ENCODE results near the gene TGFB1. TPM values are rescaled to one million over a fixed set of nuclear protein-coding genes. Genes with fewer than 3 reads are reported as not detected.

TGFB1 gene
- total RNA-seq, 1 donor = 76.2 TPM

DNA sequence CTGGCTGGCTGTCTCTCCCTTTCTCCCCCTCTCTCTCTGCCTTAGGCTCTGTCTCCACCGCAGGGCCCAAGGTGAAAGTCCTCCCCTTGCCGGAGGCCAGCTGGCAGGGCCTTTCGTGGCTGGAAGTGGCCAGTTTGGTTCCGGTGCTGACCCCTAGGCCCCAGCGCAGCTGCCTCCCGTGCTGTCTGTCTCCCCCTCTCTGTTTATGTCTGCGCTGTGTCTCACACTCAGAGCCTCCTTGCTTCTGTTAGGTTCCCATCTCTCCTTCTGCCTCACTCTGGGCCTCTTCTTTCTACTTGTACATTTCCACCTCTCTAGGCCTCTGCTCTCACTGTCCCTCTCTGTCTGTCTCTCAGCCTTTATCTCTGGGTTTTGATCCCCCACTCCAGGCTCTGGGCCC, 30.7 kb downstream of the TGFB1 start:
- DNase-seq (ENCODE audit: low read depth in 2 of 3, low spot score in 2 of 3) = no peak

DNA sequence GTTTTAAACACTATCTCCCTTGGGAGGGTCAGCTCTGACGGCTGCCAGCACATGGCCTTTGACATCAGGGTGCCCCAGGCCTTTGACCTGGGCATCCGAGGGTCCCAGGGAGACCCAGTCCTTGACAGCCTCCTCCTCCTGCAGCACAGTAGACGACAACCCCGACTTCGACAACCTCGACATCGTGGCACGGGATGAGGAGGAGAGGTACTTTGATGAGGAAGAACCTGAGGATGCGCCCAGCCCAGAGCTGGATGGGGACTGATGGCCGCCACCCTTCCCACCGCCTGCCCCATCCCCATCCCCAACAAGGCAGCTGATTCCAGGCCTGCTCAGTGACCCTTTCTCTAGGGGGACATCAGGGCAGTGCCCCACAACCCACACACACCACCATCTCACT, 31.3 kb downstream of the TGFB1 start:
- no peak for DNase-seq (ENCODE audit: low read depth in 2 of 3, low spot score in 2 of 3)

DNA sequence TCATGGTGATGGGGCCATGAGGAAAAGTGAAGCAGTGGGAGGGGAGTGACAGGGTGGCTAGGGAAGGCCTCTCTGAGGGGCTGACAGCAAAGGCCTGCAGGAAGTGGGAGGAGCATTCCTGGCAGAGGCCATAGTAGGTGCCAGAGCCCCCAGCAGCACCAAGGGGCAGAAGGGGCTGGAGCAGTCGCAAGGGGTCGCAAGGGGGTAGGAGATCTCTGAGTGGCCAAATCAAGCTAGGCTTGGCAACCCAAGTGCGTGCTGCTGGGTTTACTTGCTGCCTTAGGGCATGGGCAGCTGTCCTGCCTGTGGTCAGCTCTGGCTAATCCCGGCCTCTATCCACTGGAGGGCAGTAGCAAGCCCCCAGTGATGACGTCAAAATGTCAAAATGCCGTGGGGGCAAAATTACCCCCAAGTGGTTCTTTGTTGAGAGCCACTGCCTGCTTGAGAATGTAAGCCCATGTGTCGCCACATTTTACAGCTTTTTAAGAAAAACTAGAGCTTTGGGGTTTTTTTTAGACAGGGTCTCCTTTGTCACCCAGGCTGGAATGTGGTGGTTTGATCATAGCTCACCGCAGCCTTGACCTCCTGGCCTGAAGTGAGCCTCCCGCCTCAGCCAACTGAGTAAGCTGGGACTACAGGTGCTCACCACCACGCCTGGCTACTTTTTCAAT, 32.0 kb downstream of the TGFB1 start:
- DNase-seq (ENCODE audit: low read depth in 2 of 3, low spot score in 2 of 3) = no peak

DNA sequence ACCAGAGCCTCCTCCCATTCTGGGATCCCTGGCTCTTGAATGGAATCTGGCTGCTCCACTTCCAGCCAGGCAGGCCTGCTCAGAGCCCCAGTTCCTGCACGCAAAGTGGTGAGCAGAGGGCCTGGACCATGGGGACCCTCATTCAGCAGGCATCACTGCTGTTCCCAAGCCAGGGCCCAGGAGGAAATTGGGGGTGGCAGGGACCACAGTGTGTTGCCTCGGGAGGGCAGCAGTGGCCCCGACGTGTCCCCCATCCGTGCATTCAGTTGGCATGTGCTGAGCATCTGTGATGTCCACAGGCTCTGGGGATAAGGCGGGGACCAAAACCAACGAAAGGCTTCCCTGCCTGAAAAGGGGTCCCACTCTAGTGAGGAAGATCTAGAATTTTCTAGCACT, 32.5 kb downstream of the TGFB1 start:
- DNase-seq (ENCODE audit: low read depth in 2 of 3, low spot score in 2 of 3) = no peak

DNA sequence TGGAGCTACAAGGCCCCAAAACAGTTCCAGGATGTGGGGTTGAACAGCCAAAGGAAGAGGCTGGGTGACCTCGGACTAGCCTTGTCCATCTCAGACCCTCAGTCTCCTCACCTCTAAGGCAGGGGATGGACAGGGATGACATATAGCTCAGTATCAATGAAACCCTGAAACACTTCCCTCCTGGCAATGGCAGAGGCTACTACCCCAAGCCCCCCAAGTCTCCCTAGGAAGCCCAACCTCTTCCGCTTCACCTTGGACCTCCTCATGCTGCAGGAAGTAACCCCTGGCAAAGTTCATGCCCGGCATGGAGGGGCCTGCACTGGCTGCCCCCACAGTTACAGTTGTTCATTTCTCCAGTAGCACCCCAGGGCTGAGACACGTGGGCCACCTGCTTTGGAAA, 33.2 kb downstream of the TGFB1 start:
- no peak for DNase-seq (ENCODE audit: low read depth in 2 of 3, low spot score in 2 of 3)

DNA sequence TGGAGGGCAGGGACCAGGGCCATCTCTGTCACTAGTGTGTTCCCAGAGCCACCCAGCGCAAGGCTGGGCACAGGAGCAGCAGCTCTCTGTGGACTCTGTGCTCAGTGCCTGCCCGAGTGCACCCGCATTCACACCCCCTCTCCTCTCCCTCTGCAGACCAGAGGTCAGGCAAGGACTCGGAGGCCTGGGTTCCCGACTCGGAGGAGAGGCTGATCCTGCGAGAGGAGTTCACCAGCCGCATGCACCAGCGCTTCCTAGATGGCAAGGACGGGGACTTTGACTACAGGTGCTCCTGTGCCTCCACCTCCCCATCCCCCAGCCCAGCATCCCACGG, 33.6 kb downstream of the TGFB1 start:
- DNase-seq (ENCODE audit: low read depth in 2 of 3, low spot score in 2 of 3) = no peak

DNA sequence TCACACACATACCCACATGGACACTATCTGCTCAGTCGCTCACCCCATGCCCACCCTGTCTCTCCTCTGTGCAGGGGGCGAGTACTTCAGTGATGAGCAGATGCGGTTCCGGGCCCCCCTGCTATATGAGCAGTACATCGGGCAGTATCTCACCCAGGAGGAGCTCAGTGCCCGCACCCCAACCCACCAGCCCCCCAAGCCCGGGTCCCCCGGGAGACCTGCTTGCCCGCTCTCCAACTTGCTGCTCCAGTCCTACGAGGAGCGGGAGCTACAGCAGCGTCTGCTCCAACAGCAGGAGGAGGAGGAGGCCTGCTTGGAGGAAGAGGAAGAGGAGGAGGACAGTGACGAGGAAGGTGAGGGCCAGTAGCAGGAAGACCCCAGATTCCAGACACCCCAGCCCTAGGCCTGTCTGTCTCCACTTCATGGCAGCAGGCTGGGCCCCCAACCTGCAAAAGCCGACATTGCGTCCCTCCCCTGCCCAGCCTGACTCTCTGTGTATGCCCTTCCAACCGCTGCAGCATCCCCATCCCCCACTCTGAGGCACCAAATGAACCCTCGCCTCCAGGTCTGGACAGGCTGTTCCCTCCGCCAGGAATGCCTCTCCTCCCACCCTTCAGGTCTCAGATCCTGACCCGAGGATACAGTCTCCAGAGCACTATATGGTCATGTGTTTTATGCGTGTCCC, 34.1 kb downstream of the TGFB1 start:
- DNase-seq (ENCODE audit: low read depth in 2 of 3, low spot score in 2 of 3) = no peak

DNA sequence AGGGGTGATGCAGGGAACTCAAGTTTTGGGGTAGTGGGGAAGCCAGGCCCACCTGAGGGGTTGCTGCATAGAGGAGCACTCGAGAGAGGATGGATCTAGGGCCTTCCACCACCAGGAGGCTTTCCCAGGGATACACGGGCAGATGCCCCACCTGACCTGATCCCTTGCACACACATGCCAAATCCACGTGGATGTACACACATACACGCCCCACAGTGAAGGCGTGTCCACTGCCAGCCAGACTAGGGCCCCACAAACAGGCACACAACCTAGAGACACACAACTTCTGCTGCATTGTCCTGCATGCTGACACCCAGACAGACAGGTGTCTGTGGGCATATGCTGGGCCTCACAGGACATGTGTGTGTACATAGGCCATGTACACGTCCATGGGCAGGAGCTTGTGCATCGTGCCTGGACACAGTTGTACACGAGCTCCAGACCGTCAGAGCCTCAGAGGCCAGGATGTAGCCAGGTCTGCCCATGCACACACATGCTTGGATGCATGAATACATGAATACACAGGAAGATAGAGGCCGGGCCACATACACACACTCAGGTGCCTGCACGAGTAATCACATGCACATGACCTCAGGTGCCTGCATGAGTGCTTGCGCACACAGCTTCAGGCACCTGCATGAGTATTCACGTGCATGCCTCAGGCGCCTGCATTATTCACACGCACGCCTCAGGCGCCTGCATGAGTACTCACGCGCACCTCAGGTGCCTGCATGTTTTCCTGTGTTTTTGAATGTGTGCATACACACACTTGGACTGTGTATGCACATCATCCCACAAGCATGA, 34.8 kb downstream of the TGFB1 start:
- DNase-seq (ENCODE audit: low read depth in 2 of 3, low spot score in 2 of 3) = no peak

DNA sequence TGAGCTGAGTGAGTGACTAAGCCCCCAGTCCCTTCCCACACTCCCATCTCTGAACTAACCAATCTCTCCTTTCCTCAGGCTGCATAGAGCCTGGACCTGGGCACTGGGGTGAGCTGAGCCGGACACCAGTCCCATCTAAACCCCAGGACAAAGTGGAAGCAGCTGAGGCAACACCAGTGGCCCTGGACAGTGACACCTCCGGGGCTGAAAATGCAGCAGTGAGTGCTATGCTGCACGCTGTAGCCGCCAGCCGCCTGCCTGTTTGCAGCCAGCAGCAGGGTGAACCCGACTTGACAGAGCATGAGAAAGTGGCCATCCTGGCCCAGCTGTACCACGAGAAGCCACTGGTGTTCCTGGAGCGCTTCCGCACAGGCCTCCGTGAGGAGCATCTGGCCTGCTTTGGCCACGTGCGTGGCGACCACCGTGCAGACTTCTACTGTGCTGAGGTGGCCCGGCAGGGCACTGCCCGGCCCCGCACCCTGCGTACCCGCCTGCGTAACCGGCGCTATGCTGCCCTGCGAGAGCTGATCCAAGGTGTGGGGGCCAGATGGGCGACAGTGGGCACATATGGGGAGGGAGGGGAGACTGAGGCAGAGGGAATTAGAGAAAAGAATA, 37.3 kb downstream of the TGFB1 start:
- DNase-seq (ENCODE audit: low read depth in 2 of 3, low spot score in 2 of 3) = no peak

DNA sequence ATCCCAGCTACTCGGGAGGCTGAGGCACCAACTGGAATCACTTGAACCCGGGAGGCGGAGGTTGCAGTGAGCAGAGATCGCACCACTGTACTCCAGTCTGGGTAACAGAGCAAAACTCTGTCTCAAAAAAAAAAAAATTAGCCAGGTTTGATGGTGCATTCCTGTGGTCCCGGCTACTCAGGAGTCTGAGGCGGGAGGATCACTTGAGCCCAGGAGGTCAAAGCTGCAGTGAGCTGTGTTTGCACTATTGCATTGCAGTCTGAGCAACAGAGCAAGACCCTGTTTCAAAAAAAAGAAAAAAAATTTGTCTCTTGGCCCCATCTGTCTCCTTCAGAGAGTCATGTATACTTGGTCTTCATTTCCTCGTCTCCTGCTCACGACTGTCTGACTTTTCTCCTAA, 42.1 kb downstream of the TGFB1 start:
- DNase-seq (ENCODE audit: low read depth in 2 of 3, low spot score in 2 of 3) = no peak

DNA sequence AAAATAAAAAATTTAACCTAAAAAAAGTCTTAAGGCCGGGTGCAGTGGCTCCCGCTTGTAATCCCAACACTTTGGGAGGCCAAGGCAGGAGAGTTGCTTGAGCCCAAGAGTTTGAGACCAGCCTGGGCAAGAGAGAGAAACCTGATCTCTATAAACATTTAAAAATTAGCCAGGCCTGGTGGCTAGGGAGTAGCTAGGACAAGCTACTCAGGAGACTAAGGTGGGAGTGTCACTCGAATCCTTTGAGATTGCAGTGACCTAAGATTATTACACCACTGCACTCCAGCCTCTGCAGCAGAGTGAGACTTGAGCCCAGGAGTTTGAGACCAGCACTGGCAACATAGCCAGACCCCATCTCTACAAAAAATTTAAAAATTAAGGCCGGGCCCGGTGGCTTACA, 42.6 kb downstream of the TGFB1 start:
- no peak for DNase-seq (ENCODE audit: low read depth in 2 of 3, low spot score in 2 of 3)

DNA sequence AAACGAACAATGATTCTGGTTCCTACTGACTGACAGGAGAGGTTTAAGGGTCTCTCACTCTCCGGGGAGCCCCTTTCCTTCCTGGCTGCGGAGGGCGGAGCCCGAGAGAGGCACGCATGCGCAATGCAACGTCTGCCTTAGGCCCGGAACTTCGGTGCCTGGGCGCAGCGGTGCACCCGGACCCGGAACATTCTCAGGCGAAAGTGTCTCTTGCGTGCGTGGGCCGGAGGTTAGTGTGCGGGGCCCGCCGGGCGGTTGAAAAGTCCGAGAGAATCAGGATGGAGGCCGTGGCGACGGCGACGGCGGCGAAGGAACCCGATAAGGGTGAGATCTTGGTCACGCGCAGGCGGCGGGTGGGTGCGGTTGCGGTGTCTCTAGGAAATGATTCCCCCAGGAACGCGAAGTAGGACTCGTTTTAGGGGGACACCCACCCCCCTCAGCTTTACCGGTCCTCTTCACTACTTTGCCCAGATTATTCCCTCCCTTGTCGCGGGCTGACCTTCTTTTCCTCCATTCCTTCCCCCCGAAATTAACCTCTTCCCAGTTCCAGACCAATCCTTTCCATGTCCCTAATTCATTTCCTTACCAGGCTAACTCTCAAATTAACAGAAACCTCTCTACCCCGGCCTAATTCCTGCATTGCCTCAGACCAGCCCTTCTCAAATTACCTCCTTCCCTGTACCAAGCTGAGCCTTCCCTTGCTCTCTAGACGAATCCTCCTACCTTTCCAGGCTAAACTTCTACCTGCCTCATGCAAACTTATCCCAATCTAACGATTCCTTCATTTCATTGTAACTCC, 43.5 kb downstream of the TGFB1 start, which contains the start of gene CCDC97:
Gene CCDC97, plus strand, starts transcription at position 140 of the 799 bp plus-strand sequence. Its CDS starts 139 bp downstream, at position 279.
- peak; percentile 87 to 93 (median 91) for DNase-seq (ENCODE audit: low read depth in 2 of 3, low spot score in 2 of 3)

DNA sequence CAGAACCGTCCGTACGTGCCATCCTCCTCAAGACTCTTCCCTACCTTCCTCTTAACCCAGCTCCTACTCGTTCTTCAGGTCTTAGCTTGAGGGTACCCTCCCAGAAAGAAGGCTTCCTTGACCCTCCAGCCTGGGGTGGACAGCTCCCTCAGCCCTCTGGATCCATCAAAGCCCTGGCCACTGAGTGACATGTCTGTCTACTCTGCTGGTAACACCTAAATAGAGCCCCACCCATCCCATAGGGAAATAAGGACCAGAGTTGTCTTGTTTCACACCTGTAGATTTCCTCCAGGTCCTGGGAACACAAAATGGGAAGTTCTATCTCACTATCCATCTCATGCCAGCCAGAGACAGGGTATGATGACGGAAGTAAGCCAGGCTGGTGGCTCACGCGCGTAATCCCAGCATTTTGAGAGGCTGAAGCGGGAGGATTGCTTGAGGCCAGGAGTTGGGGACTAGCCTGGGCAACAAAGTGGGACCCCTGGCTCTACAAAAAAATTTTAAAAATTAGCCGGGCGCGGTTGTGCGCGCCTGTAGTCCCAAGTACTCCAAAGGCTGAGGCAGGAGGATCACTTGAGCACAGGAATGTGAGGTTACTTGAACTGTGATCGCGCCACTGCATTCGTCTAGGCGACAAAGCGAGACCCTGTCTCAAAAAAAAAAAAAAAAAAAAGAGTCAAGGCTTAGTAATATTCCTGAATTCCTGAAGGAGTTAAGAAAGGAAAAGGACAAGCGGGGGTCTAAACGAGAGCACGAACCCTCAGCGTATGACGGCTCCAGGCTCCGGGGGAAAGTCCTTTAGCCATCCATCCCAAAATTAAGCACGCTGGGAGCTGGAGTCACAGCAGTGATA, 44.3 kb downstream of the TGFB1 start:
- no peak for DNase-seq (ENCODE audit: low read depth in 2 of 3, low spot score in 2 of 3)

DNA sequence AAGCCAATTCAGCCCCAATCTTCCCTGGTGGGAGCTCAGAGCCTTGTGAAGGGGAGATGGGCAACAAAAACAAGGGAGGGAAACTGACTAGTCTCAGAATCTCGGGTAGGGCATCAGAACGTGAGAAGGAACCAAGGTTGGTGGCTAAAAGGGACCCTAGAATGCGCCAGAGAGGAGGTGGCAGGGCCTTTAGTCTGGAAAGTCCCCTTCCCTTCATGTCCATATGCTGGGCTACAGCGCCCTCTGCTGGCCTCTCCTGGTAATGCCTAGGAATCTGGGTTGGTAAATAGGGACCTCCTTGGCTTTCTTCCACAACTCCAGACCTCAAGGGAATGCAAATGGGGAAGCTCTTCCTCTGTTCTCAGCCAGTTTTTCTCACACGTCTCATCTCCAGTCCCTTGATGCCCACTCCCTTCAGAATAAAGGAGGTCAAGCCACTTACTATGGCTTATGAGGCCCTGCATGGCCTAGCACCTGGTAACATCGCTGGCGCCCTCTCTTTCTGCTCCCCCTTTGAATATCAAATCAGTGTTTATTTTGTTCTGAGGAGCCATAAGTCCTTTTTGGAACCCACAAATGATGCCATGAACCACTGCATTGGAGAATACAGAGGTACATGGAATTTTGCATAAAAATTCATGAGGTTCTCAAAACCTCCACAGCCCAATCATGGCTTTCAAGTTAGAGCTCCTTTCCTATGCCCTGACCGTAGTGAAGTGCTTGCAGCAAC, 45.1 kb downstream of the TGFB1 start:
- DNase-seq (ENCODE audit: low read depth in 2 of 3, low spot score in 2 of 3) = peak; percentile 88 to 95 (median 91)

DNA sequence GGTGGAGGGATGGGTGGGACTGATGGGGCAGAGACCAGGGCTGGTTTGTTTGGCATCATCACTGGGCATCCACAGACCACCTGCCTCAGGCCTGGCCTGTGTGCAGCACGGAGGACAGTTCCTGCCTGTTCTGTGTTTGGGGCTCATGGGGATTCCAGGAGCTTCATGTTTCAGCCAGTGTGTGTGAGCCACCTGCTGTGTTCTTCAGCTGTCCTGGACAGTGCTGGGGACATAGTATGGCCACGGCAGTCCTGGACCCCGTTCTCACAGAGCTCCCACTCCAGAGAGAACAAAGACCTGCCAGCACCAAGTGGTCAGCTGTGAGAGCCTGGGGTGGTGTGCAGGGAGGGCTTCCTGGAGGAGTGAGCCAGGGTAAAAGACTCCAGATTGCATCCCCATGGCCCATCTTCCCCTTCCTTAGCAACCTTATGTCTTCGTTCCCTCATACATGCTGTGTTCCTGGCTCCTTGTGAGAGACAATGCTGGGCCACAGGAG, 45.7 kb downstream of the TGFB1 start:
- DNase-seq (ENCODE audit: low read depth in 2 of 3, low spot score in 2 of 3) = no peak

DNA sequence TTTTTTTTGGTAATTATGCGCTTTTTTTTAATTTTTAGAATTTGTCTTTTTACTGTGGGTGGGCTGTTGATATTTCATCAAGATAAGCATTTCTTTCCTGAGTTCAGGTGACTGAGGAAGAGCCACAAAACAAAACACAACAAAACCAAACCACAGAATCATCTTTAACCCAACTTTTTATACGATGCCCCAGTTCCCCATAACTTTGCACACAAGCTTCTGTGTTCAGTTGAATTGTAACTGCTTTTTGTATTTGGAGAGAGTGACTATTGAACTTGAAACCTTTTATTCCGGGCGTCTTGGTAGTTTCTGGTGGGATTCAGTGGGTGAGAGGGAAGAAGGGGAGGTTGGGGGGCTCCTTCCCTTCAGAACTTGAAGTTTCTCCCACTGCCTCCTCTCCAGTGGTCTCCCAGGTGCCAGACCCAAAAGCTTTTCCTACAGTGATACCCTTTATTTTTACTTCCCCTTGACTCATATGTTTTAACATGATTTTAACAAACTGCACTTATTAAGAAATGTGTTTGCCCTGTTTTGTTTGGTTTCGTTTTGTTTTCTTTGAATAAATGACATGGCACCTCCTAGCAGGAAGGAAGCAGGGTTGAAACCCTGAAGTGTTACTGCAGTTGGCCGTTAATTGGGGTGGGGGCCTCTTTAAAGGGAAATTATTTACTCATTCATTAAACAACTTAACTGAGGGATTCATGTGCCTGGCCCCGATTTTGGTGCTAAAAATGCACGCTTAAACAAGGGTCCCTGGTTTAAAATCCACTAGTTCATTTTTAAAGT, 46.4 kb downstream of the TGFB1 start:
- DNase-seq (ENCODE audit: low read depth in 2 of 3, low spot score in 2 of 3) = peak in 1 of 3 donors; percentile 81

DNA sequence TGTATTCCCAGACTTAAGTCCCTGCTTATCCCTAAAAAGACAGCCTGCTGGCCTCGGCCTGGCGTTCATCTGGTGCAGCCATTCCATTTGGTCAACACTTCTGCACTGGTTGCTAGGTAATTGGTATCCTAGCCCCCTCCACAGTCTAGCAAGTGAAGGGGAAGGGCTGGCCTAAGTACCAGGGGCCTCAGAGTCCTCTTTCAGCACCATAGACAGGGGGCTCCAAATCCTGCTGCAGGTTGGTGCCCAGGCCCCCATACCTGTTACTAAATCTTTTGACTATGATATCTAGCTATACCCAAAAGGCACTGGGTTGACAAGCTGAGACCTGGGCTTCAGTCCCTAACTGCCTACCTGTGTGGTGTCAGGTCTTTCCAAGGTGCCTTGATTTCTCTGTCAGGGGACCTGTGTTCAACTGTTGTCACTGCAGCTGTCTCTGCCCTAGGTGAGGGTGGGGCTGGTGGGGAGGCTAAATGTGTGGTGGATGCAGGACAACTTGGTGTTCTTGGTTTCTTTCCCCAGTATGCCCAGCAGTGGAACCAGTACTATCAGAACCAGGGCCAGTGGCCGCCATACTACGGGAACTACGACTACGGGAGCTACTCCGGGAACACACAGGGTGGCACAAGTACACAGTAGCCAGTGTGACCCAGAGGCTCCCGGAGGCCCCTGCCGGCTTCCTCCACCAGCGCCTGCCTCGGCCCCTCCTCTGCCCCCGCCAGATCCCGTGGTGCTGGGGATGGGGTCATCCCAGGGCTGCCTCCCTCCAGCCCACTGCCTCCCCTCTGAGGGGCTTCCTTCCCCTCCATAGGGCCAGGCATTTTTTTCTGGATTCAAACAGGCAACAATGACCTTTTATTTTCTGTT, 47.6 kb downstream of the TGFB1 start:
- DNase-seq (ENCODE audit: low read depth in 2 of 3, low spot score in 2 of 3) = no peak
